ENCODE results near the gene CBLB.

Gene CBLB

DNA sequence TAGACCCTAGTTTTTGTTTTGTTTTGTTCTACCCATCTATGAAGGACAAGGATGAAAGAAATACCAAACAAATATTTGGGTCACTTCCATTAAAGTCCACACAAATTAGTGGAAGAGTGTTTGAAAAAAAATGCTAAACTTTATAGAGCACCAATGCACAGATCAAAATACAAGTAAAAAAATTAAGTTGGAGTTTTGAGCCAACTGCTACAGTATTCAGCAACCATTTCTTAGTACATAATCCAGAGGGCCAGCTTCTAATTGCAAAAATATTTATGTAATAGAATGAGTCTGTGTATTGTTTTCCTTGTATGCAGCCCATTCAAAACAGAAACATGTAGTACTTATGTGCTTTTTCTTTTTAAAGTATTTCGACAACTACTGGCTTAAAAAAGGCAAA is 121.1 kb downstream of the CBLB start:
- TF ChIP-seq, protein P1, sequence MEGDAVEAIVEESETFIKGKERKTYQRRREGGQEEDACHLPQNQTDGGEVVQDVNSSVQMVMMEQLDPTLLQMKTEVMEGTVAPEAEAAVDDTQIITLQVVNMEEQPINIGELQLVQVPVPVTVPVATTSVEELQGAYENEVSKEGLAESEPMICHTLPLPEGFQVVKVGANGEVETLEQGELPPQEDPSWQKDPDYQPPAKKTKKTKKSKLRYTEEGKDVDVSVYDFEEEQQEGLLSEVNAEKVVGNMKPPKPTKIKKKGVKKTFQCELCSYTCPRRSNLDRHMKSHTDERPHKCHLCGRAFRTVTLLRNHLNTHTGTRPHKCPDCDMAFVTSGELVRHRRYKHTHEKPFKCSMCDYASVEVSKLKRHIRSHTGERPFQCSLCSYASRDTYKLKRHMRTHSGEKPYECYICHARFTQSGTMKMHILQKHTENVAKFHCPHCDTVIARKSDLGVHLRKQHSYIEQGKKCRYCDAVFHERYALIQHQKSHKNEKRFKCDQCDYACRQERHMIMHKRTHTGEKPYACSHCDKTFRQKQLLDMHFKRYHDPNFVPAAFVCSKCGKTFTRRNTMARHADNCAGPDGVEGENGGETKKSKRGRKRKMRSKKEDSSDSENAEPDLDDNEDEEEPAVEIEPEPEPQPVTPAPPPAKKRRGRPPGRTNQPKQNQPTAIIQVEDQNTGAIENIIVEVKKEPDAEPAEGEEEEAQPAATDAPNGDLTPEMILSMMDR (IDR thresholded peaks at IDR 0.05; ENCODE audit: low read depth, low read length, missing control alignments), result no peak
- H3K4me3 ChIP-seq (ENCODE audit: low read depth, low read length), result no peak overlapping the region
- no peak for DNase-seq (ENCODE audit: low read depth)

DNA sequence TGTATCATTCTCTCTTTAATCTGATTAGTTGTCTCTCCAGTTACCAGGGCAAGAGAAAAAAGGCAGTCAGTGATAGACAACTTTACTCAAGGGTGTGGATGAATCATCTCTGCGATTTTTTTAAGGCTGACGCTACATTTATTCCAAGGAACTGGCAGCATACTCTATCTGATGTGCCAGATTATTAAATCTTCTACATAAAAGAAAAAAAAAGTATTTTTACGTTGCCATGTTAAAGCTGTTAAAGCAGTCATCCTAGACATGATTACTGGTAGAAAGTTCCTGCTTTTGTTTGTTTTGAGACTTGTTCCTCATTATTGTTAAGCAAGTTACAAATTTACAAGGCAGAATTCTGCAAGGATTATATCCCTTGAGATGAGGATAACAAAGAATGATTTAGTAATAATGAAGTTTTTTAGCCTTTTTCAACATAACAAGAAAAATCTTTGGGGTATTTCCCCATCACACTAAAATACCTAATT is 121.7 kb downstream of the CBLB start:
- H3K4me3 ChIP-seq (ENCODE audit: low read depth, low read length), result no peak overlapping the region
- DNase-seq (ENCODE audit: low read depth), result no peak
- TF ChIP-seq, protein P1 (IDR thresholded peaks at IDR 0.05; ENCODE audit: low read depth, low read length, missing control alignments), result no peak

DNA sequence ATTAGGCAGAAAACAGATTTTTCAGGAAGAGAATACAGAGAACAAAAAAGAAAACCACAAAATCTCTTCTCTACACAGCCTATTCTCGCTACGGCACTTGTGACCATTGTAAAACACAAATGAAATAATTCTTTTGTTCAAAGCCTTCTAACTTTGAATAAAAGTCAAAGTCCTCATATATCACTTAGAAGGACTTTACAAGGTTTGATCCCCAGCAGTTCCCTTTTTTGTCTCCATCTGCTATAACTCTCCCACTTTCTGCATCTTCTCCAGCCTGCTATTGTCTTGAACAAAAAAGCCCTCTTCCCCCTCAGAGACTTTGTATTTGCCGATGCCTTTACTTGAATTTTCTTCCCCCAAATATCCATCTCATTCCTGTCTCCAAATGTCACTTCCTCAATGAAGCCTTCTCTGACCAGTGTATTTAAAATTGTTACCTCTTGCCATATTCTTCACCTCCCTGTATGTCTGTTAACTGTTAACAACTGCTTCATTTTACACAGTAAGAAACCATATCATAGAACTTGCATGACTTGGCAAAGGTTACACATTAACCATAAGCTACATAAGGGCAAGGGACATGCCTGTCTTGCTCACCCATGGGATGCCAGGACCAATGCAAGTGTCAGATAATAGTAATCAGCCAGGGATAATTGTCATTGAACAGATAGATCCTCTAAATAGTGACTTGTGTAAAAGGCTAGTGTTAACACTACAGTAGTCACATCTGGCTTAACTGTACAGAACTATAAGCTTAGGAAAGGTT is 122.4 kb downstream of the CBLB start:
- TF ChIP-seq, protein P1 (IDR thresholded peaks at IDR 0.05; ENCODE audit: low read depth, low read length, missing control alignments), result no peak
- no peak for DNase-seq (ENCODE audit: low read depth)
- no peak overlapping the region for H3K4me3 ChIP-seq (ENCODE audit: low read depth, low read length)

DNA sequence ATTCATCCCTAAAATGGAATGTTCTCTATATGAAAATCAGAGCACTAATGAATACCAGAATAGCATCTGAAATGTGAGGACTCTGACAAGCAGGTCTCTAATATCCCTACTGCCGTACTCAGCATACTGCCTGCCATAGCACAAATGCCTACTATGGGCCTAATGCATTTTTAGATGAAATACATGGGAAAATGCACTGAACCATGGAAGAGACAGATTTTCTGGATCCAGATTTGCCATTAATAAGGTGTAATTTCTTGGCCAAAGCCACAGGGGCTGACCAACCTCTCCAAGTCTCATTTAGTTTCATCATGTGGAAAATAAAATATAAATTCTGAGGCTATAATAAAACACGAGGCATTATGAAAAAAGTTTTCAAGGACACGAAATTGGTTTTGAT is 123.8 kb downstream of the CBLB start:
- TF ChIP-seq, protein P1 (IDR thresholded peaks at IDR 0.05; ENCODE audit: low read depth, low read length, missing control alignments), result no peak
- H3K4me3 ChIP-seq (ENCODE audit: low read depth, low read length), result no peak overlapping the region
- DNase-seq (ENCODE audit: low read depth), result no peak

DNA sequence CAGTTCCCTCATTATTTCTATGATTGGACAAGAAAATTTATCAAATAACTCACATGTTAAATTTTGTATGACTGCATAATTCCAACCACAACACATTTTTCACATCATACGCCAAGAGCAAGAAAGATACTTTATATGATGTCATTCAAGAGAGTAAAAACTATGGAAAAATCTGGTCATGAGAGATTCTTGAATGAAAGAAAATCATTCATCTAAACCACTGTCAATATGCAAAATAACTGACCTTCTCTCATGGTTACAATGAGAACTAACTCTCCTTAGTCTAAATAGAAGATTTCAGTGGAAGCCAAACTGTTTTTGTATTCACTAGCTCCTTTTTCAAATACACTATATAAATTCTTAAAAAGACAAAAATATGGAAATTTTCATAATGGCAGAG is 124.6 kb downstream of the CBLB start:
- H3K4me3 ChIP-seq (ENCODE audit: low read depth, low read length), result no peak overlapping the region
- TF ChIP-seq, protein P1 (IDR thresholded peaks at IDR 0.05; ENCODE audit: low read depth, low read length, missing control alignments), result no peak
- DNase-seq (ENCODE audit: low read depth), result no peak

DNA sequence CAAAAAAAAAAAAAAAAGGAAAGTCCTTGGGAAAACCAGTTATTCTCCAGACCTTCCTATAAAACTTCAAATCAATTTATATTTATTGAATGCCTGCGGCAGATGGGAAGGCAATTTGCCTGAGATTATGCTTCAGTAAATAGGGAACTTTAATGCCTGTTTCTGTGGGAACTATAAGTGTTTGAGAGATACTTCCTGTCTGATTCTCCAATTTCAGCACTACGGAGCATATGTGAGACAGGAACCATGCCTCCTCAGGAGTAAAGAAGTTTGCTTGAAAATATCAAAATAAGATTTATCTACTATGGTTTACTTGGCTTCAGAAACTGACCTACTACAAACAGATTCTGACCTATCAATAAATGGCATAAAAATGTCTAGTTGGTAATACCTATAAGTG is 135.5 kb downstream of the CBLB start:
- no peak overlapping the region for H3K4me3 ChIP-seq (ENCODE audit: low read depth, low read length)
- TF ChIP-seq, protein P1 (IDR thresholded peaks at IDR 0.05; ENCODE audit: low read depth, low read length, missing control alignments), result no peak
- no peak for DNase-seq (ENCODE audit: low read depth)

DNA sequence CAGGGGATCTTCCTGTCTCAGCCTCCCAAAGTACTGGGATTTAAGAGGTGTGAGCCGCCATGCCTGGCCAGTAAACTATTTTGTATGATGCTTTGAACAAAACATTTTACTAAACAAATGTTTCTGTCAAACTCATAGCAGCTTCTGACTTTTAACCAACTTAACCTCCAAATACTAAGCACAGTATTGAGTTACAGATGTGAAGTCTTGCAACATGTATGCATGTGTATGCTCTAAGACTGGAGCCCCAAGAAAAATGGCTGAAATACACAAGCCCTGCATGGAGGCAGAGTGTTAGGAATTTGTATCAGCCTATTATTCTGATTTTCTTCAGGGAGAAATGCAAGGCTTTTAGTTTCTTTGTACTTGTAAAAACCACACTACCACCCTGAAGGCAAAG is 137.1 kb downstream of the CBLB start:
- H3K4me3 ChIP-seq (ENCODE audit: low read depth, low read length), result no peak overlapping the region
- TF ChIP-seq, protein P1 (IDR thresholded peaks at IDR 0.05; ENCODE audit: low read depth, low read length, missing control alignments), result no peak
- DNase-seq (ENCODE audit: low read depth), result no peak

Data from GM12864 (cell line).